PFSK-1 (cell line): ENCODE results near the gene PRKCE.

Source experiments
- FOXP2 ChIP-seq: optimal IDR thresholded peaks from 2 replicates; pipeline ENCODE3; 2011; ENCODE audit warnings: borderline replicate concordance, control low read depth, inconsistent platforms; ENCODE audit not compliant: insufficient read depth; ENCODE audit errors: extremely low read length, extremely low read depth
- POLR2AphosphoS5 ChIP-seq: IDR thresholded peaks from 2 replicates; pipeline ENCODE4 v1.6.1; 2012; ENCODE audit warnings: low read depth, mild to moderate bottlenecking, control low read depth, low read length, moderate library complexity
- REST ChIP-seq, 2 experiments: IDR thresholded peaks; 2 replicates each; pipeline versions ENCODE4 v1.6.1 to v1.8.0; 2011 to 2012; ENCODE audit warnings: low read depth in 2 of 2, low read length in 2 of 2, control low read depth in 1 of 2, inconsistent platforms in 1 of 2, mild to moderate bottlenecking in 1 of 2, moderate library complexity in 1 of 2; ENCODE audit not compliant: insufficient read depth in 1 of 2
- SIN3A ChIP-seq: IDR thresholded peaks from 2 replicates; pipeline ENCODE4 v1.6.1; 2012; ENCODE audit warnings: mild to moderate bottlenecking, low read length, moderate library complexity, borderline replicate concordance; ENCODE audit not compliant: insufficient read depth
- TAF1 ChIP-seq: IDR thresholded peaks from 2 replicates; pipeline ENCODE4 v1.6.1; 2012; ENCODE audit warnings: low read length, control low read depth, borderline replicate concordance; ENCODE audit not compliant: insufficient read depth

Gene PRKCE

GRCh38 chr2:45806563-45807358 is 155.3 kb downstream of the PRKCE start:
- TF ChIP-seq FOXP2 (no peak), REST (IDR thresholded peaks at IDR 0.05; ENCODE audit: insufficient read depth in 1 of 2, low read depth in 2 of 2, low read length in 2 of 2) (no peak), SIN3A (no peak), POLR2AphosphoS5 (no peak), TAF1 (no peak)

GRCh38 chr2:45808294-45808800 is 156.9 kb downstream of the PRKCE start:
- TF ChIP-seq TAF1 (no peak), SIN3A (no peak), POLR2AphosphoS5 (no peak), FOXP2 (no peak)

GRCh38 chr2:45809205-45809604 is 157.7 kb downstream of the PRKCE start:
- TF ChIP-seq FOXP2, result no peak
- no peak for TF ChIP-seq SIN3A
- no peak for TF ChIP-seq POLR2AphosphoS5
- TF ChIP-seq REST (IDR thresholded peaks at IDR 0.05; ENCODE audit: insufficient read depth in 1 of 2, low read depth in 2 of 2, low read length in 2 of 2), result no peak
- no peak for TF ChIP-seq TAF1

GRCh38 chr2:45812011-45812500 is 160.6 kb downstream of the PRKCE start:
- TF ChIP-seq TAF1 (no peak), SIN3A (no peak), REST (IDR thresholded peaks at IDR 0.05; ENCODE audit: insufficient read depth in 1 of 2, low read depth in 2 of 2, low read length in 2 of 2) (no peak), POLR2AphosphoS5 (no peak), FOXP2 (no peak)

GRCh38 chr2:45813003-45813941 is 161.8 kb downstream of the PRKCE start:
- TF ChIP-seq TAF1, result no peak
- TF ChIP-seq SIN3A, result no peak
- no peak for TF ChIP-seq FOXP2
- TF ChIP-seq REST (IDR thresholded peaks at IDR 0.05; ENCODE audit: insufficient read depth in 1 of 2, low read depth in 2 of 2, low read length in 2 of 2), result no peak
- TF ChIP-seq POLR2AphosphoS5, result no peak
